Stromal cell of bone marrow (primary cell): ENCODE measurements around the gene GPR158.

Experiments
- DNase-seq: peaks from one replicate; pipeline ENCODE4 v3.0.0-alpha.2; 2012; ENCODE audit warnings: low read depth

GPR158 gene

GRCh38 chr10:25392132-25392531 lies 217.3 kb downstream of the GPR158 start:
- no peak for DNase-seq

GRCh38 chr10:25393621-25394020 lies 218.8 kb downstream of the GPR158 start:
- DNase-seq, result no peak

- DNase-seq, result no peak
Observed at GRCh38 chr10:25398680-25399079, 223.9 kb downstream of the GPR158 start.

GRCh38 chr10:25405871-25406270 lies 231.1 kb downstream of the GPR158 start:
- no peak for DNase-seq

GRCh38 chr10:25417611-25418010 lies 242.8 kb downstream of the GPR158 start:
- DNase-seq, result no peak

GRCh38 chr10:25425776-25426175 lies 251.0 kb downstream of the GPR158 start:
- DNase-seq, result no peak

- no peak for DNase-seq
Observed at GRCh38 chr10:25436431-25436830, 261.6 kb downstream of the GPR158 start.

- no peak for DNase-seq
Observed at GRCh38 chr10:25441270-25441669, 266.5 kb downstream of the GPR158 start.

- DNase-seq, result no peak
Observed at GRCh38 chr10:25444266-25444665, 269.5 kb downstream of the GPR158 start.

GRCh38 chr10:25451401-25451800 lies 276.6 kb downstream of the GPR158 start:
- DNase-seq, result no peak

- no peak for DNase-seq
Observed at GRCh38 chr10:25453619-25454018, 278.8 kb downstream of the GPR158 start.

GRCh38 chr10:25455980-25456567 lies 281.3 kb downstream of the GPR158 start:
- no peak for DNase-seq

GRCh38 chr10:25457552-25457951 lies 282.8 kb downstream of the GPR158 start:
- no peak for DNase-seq

- no peak for DNase-seq
Observed at GRCh38 chr10:25465582-25466372, 291.0 kb downstream of the GPR158 start.

- DNase-seq, result no peak
Observed at GRCh38 chr10:25467881-25468280, 293.1 kb downstream of the GPR158 start.

- no peak for DNase-seq
Observed at GRCh38 chr10:25481467-25481866, 306.7 kb downstream of the GPR158 start.

GRCh38 chr10:25483999-25484398 lies 309.2 kb downstream of the GPR158 start:
- no peak for DNase-seq

- no peak for DNase-seq
Observed at GRCh38 chr10:25487266-25487665, 312.5 kb downstream of the GPR158 start.

- no peak for DNase-seq
Observed at GRCh38 chr10:25492040-25492439, 317.2 kb downstream of the GPR158 start.

GRCh38 chr10:25492680-25493079 lies 317.9 kb downstream of the GPR158 start:
- no peak for DNase-seq

- DNase-seq, result no peak
Observed at GRCh38 chr10:25493122-25493893, 318.5 kb downstream of the GPR158 start.

GRCh38 chr10:25497246-25497645 lies 322.4 kb downstream of the GPR158 start:
- DNase-seq, result no peak

GRCh38 chr10:25498645-25499044 lies 323.8 kb downstream of the GPR158 start:
- no peak for DNase-seq
